ENCODE measurements around the gene DNAJC5.

DNAJC5 gene

DNA sequence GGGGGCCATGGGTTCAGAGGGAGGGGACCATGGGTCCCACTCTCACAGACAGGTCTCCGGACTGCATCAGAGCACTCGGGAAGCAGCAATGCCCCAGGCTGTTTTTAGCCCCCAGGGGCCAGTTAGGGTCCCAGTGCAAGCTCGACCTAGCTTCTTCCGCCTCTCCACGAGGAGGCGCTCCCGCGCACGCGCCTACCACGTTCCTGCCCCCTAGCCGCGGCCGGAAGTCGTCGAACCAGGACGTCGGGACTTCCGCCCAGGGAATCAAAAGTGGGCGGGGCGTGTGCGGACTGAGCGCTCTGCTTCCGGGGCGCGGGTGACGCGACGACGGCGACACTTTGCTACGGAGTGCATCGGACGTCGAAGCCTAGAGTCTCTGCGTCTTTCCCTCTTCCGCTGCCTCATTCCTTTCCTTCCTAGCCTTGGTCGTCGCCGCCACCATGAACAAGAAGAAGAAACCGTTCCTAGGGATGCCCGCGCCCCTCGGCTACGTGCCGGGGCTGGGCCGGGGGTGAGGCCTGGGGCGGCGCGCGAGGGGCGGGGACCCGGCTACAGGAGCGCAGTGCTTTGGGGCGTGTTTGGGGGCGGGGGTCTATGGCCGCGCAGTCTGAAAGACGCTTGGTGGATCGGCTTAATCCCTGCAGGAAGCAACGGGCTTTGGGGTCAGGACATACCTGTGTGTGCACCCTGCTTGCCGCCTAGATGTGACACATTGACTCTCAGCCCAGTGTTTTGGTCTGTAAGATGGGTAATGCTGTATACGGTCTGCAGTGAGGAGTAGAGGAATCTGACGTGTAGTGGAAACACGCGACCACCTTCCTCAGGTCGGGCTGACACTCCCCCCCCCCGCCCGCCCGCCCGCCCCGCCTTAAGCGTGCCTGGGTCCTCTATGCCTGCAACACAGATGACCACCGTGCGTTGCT is 86.1 kb downstream of the DNAJC5 start, which contains the start of gene PRPF6:
Gene PRPF6, plus strand, starts transcription at position 327 of the 923 bp plus-strand sequence. Its CDS starts 114 bp downstream, at position 441.
- TF ChIP-seq, protein P1, sequence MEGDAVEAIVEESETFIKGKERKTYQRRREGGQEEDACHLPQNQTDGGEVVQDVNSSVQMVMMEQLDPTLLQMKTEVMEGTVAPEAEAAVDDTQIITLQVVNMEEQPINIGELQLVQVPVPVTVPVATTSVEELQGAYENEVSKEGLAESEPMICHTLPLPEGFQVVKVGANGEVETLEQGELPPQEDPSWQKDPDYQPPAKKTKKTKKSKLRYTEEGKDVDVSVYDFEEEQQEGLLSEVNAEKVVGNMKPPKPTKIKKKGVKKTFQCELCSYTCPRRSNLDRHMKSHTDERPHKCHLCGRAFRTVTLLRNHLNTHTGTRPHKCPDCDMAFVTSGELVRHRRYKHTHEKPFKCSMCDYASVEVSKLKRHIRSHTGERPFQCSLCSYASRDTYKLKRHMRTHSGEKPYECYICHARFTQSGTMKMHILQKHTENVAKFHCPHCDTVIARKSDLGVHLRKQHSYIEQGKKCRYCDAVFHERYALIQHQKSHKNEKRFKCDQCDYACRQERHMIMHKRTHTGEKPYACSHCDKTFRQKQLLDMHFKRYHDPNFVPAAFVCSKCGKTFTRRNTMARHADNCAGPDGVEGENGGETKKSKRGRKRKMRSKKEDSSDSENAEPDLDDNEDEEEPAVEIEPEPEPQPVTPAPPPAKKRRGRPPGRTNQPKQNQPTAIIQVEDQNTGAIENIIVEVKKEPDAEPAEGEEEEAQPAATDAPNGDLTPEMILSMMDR (IDR thresholded peaks at IDR 0.05; ENCODE audit: insufficient read depth, missing control alignments) = peak; percentile 83
- DNase-seq (ENCODE audit: insufficient read length, low spot score) (peak; percentile 94), FAIRE-seq (no peak)

DNA sequence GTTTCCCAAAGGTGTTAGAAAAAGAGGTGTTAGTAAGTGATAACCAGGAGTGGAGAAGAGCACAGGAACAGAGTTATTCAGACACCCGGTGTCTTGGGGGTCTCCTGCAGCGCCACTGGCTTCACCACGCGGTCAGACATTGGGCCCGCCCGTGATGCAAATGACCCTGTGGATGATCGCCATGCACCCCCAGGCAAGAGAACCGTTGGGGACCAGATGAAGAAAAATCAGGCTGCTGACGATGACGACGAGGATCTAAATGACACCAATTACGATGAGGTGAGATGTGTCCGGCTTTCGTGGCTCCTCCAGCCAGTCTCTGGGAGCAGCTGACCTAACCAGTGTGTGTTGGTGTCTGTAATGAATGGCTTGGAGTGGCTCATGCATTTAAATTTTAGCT is 88.0 kb downstream of the DNAJC5 start:
- DNase-seq (ENCODE audit: insufficient read length, low spot score) (no peak), FAIRE-seq (no peak)
- TF ChIP-seq, protein P1 (IDR thresholded peaks at IDR 0.05; ENCODE audit: insufficient read depth, missing control alignments) = no peak

Measured in D721Med (cell line).